T-helper 9 cell (primary cell): Measurements from ENCODE around the gene GNS.
"Not testable (repeated sequence)": the region's sequence is repeated elsewhere in the genome, so short reads cannot be mapped to it uniquely, and the experiment has no call there.

Experiments
- DNase-seq: peaks from one replicate; pipeline ENCODE4 v3.0.0-alpha.2; 2020

The GNS gene

DNA sequence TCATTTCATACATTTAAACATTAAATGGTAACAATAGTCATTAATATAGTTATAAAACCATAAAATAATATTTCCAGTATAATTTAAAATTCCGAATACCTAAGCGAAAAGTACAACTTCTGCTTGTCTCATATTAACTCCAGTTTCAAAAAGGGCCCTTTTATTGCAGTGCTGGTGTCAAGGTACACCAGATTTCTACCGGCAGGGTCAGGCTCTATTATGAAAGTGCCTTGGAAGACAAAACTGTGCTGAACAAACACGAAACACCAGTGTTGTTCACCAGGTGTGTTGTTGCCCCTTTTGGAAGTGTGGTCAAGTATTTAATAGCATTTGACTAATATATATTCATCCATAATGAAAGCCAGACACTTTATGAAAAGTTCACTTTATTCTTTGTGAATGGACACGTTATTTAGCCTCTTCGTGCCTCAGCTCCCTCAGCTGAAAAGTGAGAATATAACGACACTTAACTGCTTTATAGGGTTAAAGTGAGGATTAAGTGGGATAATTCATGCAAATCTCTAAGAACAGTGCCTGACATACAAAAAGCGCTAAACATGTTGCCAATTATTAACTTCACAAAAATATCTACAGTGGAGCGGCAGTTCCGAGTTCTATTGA, 20.3 kb upstream of the GNS start:
- DNase-seq, result no peak

DNA sequence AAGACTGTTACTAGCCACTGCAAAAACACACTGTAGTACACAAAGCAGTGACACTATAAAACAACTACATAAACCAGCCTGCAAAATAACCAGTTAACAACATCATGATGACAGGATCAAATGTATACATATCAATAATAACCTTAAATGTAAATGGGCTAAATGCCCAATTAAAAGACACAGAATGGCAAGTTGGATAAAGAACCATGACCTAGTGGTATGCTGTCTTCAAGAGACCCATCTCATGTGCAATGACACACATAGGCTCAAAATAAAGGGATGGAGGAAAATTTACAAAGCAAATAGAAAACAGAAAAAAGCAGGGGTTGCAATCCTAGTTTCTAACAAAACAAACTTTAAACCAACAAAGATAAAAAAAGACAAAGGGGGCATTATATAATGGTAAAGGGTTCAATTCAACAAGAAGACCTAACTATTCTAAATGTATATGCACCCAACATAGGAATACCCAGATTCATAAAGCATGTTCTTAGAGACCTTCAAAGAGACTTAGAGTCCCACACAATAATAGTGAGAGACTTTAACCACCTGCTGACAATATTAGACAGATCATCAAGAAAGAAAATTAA, 16.0 kb upstream of the GNS start:
- not testable (repeated sequence) for DNase-seq

DNA sequence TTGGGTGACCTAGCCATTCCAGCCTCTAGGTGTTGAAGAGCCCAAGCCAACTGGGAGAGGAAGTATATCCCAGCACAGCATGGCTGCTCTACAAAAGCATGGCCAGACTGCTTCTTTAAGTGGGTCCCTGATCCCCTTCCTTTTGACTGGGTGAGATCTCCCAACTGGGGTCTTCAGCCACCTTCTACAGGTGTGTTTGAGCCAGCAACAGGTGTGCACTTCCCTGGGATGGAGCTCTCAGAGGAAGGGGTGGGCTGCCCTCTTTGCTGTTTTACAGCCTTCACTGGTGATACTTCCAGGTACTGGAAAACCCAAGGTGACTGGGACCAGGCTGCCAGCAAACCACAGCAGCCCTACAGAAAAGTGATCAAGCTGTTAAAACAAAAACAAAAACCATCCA, 14.2 kb upstream of the GNS start:
- no peak for DNase-seq

DNA sequence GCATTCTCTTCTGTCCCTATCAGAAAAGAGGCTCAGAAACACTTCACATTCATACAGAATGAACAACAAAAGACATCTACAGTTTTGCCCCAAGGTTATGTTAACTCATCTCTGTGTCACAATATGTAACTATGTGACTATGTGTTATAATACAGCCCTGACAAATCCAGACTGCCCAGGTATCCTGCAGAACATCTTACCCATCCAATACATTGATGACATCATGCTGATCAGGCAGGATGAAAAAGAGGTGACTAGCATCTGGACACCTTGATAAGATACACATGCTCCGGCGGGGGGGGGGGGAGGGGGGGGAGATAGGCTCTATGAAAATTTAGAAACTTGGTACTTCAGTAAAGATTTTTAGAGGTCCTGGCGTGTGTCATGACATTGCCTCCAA, 8.3 kb upstream of the GNS start:
- DNase-seq, result no peak

GRCh38 chr12:64760808-64761573, 1.8 kb upstream of the GNS start:
- no peak for DNase-seq

GRCh38 chr12:64757771-64758170, 1.4 kb downstream of the GNS start:
- no peak for DNase-seq

DNA sequence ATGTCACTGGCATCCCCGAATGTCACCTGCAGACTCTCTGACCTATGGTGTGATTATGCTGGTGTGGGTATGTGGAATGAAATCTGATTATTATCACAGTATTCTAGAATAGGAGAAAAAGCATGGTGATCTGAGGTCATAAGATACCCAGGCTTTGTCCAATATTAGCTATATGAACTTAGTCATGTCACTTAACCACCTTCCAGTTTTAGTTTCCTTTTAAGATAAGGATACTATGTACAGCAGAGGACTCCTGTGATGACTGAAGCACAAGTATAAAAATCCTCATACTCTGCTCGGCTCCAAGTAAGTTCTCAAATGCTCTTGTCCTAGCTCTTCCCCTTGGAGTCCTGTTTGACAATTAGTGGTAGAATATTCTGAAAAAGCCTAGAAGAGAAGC, 2.8 kb downstream of the GNS start:
- no peak for DNase-seq

GRCh38 chr12:64753427-64753826, 5.8 kb downstream of the GNS start:
- DNase-seq, result no peak

DNA sequence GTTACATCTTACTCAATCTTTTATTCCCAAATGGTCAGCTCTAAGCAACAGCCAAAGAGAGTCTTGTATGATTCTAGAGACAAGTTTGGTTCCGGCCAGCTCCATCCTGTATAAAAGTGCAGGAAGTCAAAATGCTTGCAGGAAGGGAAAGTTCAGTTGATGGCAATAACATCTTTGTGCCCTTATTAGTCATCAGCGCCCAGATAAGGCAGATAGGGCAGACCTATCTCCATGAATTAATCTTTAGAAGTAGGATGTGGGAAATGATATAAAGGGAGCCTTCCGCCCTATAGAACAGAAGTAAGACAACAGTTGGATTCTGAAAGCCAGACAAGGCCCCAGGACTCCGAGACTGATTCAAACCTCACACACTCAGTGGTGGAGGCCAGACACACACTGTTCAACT, 6.4 kb downstream of the GNS start:
- no peak for DNase-seq

DNA sequence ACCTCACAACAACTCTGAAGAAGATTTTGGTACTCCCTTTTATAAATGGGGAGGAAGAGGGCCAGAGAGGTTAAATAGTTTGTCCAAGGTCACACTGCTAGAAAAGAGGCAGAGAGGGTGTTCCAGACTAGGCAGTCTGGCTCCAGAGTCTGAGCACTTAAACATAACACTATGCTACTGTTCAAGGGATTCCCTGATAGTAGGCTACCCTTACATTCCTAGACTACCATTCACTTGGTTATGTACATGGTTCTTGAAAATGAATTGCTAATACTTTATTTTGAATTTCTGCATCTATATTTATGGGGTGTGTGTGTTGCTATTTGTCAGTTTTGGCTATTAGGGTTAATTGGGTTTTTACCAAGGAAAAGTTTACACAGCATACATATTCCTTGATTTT, 7.2 kb downstream of the GNS start:
- DNase-seq, result no peak

DNA sequence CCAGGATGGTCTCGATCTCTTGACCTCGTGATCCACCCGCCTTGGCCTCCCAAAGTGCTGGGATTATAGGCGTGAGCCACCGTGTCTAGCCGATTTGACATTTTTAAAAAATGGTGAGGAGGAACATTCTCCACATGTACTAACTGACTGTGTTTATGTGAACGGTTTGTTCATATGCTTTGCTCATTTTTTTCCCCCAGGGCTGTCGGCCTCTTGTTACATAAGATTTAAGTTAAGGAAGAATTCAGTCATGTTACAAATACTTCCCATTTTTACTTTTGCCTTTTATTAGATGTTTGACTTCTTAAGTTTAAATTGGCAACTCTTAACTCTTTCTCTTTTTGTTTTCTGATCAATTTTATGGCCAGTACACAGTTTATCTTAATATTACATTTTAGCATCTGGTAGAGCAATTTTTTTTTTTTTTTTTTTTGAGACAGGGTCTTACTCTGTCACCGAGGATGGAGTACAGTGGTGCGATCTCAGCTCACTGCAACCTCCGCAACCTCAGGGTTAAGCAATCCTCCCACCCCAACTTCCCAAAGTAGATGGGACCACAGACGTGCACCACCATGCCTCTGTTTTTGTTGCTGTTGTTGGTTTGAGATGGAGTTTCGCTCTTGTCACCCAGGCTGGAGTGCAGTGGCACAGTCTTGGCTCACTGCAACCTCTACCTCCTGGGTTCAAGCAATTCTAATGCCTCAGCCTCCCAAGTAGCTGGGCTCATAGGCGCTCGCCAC, 9.6 kb downstream of the GNS start:
- no peak for DNase-seq

- DNase-seq, result no peak
Observed at GRCh38 chr12:64747695-64748094, 11.5 kb downstream of the GNS start.

- DNase-seq, result no peak
Observed at GRCh38 chr12:64746663-64747062, 12.5 kb downstream of the GNS start.

DNA sequence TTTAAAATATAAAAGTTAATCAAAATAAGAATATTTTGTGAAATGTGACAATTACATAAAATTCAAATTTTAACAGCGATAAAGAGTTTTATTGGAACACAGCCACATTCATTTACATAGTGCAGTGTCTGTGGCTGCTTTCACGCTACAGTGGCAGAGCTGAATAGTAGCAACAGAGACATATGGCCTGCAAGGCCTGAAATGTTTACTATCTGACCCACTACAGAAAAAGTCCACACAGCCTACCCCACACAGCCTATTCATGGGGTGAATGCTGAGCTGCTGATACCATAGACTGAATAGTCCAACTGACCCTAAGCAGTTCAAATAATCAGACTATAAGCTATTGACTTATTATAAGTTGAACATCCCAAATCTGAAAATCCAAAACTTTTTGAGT, 13.2 kb downstream of the GNS start:
- no peak for DNase-seq

DNA sequence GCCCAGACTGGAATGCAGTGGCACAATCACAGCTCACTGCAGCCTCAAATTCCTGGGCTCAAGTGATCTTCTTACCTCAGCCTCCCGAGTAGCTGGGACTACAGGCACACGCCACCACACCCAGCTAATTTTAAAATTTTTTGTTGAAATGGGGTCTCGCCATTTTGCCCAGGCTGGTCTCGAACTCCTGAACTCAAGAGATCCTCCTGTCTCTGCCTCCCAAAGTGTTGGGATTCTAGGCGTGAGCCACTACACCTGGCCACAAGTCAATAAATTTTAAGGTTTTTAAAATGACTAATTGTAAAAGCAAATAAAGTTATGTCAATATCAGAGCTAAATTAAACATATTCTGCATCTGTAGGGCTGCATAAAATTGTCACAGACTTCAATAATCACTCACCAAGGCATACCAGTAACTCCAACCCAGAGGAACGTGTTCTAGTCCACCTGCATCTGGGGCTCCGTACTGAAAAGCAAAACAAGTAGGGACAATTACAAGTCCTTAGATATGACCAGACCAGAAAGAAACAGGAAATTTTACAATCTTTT, 13.9 kb downstream of the GNS start:
- no peak for DNase-seq

DNA sequence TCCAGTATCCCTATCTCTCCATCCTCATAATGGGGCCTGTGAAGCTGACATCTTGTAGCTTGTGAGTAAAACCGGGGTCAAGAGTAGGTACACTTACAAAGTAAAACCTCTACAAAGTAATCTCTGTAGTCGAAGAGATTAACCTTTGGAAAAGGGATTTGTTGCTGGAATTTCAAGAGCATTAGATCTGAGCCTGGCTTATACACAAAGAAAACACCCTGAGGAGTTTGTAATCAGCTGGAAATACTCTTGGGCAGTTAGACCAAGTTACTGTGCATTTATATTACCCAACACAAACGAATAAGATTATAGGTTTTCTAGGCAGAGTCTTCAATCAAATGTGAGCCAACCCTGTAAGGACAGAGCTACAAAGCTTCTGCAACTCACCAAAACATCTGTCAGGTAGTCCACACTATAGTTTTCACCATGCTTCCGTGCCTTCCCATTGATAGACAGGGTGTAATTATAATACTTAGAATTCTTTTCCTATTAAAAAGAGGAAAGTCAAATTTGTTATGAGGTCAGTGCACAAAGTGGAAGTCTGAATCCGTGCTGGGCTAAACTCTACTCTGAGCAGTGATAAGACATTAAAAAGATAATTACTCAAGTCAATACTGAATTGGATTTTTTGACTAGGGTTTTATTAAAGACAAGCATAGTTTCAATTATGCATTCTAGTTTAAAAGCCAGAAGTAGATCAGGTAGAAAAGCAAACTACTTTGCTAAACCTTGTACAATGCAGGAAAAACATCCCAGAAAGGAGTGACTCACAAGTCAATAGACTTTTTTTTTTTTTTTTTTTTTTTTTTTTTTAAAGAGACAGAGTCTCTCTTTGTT, 14.6 kb downstream of the GNS start:
- no peak for DNase-seq

DNA sequence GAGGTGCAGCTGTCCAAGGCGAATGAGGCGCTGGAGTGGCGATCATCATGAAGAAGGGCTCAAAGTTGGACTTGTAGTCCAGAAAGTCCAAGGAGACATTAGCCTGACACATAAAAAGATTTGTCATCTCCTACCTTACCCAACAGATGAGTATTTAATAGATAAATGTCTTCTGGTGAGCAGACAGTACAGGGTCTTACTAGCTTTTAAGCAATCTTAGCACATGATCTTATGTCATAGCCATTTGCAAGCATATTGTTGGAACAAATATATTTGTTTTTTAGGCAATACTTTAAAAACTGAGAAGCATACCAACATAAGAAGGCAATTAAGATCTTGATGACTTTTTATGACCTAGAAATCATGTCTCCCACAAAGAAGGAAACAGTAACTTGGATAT, 16.0 kb downstream of the GNS start:
- DNase-seq, result no peak

DNA sequence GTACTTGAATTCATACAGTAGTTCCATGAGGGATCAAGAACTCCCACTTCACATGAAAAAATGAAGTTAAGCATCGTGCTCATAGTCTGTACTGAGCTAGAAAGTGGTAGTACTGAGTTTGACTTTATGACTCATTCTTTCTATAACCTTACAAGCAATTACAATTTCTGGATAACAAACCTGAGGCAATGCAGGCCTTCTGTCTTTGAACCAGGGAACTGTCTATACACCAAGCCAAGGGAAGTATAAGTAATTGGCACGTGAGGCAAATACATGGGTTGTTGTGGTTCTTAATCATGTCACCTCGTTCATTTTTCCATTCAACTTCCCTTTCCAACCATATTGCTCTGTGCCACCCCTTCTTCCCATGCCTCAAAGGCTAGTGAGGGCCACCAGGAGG, 16.8 kb downstream of the GNS start:
- no peak for DNase-seq

DNA sequence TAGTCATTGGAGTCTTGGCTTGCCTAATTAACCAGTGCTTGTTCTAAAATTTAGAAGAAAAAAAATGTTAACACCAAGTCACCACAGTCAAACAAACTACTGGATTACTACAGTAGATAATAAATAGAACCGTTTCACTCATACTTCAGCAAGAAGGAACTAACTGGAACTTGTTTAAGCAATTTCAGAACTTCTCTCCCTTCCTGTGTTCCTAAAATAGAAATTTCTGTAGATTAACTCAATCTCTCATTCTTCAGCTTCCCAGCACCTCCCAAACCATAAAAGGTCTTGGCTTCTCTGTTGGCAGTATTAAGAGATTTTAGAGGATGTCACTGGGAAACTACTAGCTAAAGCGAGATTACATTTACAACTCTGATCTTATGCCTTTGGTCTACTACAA, 18.6 kb downstream of the GNS start:
- DNase-seq, result no peak

DNA sequence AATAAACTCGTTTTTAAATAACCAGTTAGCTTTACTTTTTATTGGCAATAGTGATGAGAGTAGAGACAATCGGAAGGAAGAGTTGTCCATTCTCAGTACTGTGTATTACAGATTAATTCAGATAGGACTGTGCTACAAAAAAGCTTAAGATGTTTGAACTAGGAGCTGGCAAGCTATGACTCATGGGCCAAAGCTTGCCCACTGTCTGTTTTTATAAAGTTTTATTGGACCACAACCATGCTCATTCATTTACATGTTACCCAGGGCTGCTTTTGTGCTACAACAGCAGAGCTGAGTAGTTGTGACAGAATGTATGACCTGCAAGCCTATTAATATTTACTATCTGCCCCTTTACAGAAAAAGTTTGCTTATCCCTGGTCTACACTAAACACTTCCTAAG, 19.4 kb downstream of the GNS start:
- DNase-seq, result no peak

GRCh38 chr12:64737539-64737938, 21.7 kb downstream of the GNS start:
- no peak for DNase-seq

- DNase-seq, result no peak
Observed at GRCh38 chr12:64736771-64737170, 22.4 kb downstream of the GNS start.

DNA sequence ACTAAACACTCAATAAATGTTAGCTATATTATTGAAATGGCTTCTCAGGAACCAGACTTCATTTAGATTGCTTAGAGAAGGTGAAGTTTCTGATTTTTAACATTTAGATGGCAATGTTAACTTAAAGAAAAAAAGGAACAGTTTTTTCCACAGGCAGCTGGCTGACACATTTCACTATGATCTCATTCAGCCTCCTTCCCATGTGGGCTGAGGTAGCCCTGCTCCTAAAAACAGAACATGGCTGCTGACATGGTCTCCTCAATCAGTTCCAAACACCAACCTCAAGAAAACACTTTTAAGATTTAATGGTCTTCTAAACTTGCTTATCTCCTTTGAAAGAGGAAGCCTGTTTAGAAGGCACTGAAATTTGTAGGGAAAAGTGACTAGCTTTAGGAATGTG, 23.8 kb downstream of the GNS start:
- DNase-seq, result no peak
